ENCODE data around the gene STPG4.

STPG4 gene

GRCh38 chr2:47050021-47050760, 104.9 kb downstream of the STPG4 start:
- DNase-seq, result no peak

GRCh38 chr2:47049502-47049901, 105.6 kb downstream of the STPG4 start:
- no peak for DNase-seq

- DNase-seq, result no peak
Observed at GRCh38 chr2:47048801-47049480, 106.2 kb downstream of the STPG4 start.

DNA sequence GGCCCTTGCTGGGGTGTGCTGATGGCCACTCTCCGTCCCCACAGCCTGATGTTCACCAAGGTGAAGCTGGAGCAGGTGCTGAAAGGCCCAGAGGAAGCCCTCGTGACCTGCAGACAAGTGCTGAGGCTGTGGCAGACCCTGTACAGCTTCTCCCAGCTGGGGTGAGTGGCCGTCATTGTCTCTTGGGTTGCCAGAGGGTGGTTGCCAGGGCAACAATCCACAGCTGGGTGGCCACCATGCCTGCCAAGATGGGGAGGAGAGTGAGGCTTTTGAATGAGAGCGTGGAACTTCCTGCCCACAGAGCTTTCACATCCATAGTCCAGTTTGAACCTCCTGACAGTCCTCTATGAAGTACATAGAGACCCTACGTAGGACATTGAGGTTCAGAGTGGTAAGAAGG, 108.8 kb downstream of the STPG4 start:
- DNase-seq, result no peak

DNA sequence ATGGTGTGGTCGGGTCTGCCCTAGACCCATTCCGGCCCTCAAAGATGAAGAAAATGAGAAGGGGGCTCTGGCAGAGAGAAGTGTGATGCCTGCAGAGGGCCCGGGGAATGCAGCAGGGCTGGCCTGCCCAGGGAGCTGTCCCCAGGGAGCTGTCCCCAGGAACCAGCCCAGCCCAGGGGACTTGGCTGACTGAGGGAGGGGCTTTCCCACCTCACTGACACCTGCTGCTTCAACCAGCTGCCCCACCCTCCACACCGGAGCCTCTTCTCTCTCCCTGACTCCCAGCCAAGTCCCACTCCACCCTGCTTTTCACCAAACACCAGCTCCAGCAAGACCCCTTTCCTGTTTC, 111.2 kb downstream of the STPG4 start:
- no peak for DNase-seq

DNA sequence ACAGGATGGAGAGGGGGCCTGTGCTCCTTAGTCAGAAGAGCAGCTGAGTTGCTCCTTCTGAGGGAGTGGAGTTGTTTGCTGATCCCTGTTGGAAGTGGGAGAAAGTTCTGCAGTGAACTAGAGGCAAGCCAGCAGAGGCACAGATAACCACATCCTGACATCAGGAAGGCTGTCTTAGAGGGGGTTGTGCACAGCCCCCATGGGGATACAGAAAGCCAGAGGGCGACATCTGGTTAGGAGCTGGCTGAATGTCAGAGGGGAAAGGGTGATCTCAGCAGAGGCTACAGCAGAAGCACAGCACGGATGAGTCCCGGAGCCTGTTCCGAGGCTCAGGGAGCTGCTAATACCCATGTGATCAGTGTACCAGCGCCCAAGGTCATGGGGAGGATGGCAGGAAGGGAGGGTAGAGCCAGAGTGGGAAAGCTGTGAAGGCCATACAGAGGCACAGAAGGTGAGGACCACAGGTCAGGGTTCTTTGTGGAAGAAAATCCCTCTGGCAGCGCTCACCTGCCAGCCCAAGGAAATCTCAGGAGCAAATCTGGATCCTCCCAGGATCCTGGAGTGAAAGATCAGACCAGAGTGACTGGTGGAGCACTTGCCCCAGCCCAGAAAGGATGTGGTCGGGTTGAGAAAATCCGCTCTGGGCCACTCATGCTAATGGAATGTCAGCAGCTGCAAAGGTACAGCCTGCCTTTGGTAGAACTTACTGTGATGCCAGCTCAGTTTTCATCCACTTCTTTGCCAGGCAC, 111.8 kb downstream of the STPG4 start:
- no peak for DNase-seq

GRCh38 chr2:47041891-47042684, 113.0 kb downstream of the STPG4 start:
- no peak for DNase-seq

DNA sequence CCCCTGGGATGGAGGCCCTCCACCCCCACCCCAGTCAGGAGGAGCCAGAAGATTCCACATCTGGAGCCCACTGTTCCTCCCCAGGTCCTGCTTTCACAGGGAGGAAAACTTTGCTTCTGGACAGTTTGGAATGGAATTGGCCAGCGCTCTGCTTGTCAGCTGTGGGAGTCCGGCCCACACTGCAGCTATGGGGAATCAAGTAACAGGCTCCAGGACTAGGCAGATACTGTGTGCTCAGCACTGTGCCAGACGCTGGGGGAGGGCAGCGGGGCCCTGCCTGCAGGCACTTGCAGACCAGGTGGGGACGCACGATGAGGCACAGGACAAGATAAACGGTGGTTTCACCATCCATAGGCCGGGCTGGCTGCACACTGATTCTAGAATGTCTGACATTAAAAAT, 114.0 kb downstream of the STPG4 start:
- no peak for DNase-seq

- DNase-seq, result no peak
Observed at GRCh38 chr2:47040651-47041050, 114.5 kb downstream of the STPG4 start.

GRCh38 chr2:47039913-47040562, 115.1 kb downstream of the STPG4 start:
- DNase-seq, result no peak

DNA sequence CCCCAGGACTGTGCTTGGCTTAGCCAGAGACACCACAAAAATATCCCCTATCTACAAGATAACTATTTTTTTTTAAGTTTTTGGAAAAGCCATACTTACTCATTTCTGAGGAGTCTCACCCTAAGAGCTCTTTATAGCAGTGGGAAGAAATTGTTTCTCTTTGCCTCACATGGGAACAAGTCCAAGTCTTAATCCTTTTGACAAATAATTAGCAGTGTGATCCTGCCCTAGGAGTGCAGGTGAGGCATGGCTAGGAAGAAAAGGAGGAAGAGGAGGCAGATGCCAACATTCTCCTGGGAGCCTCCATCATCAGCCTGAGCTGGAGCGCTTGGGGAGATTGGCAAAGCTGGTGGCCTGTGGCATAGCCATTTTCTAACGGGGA, 115.6 kb downstream of the STPG4 start:
- DNase-seq, result no peak

DNA sequence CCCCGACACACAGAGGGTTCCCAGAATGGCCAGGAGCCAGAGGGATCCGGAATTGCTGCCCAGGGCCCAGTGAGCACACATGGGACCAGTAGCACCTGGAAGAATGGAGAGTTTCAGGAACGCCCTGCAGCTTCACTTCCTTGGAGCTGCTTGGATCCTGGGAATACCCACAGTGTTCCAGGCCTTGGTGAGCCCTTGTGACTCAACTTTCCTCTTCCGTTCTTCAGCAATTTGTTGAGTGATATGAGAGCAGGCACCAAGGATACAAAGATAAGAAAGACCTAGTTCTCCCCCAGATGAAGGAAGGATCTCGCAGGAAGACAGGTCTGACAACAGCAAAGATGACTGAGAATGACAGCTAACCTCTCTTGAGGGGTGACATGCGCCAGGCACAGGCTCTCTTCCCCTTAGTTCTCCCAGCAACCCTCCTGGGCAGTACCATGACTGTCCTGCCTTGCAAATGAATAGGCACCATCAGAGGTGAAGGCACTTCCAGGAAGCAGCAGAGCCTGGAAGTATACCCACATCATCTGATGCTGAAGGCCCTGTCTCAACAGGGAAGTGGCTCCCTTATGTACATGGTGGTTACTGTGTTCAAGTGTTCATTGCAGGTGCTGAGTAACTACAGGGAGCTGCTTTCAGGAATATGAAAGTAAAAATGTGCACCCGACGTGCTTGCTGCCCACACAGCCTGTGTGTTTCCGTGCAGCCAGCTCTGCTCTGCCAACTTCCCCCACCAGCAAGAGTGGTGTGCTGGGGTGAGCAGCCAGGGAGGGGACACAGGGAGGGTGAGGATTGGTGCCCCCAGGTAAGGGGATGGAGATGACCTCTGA, 116.2 kb downstream of the STPG4 start:
- DNase-seq, result peak in 1 of 5 experiments; percentile 66

- no peak for DNase-seq
Observed at GRCh38 chr2:47037678-47038077, 117.4 kb downstream of the STPG4 start.
